ENCODE results near the gene ING1. TPM values are rescaled to one million over a fixed set of nuclear protein-coding genes. Genes with fewer than 3 reads are reported as not detected.

Gene ING1
- total RNA-seq, 1 experiment from 2014 or later = 17.9 TPM

DNA sequence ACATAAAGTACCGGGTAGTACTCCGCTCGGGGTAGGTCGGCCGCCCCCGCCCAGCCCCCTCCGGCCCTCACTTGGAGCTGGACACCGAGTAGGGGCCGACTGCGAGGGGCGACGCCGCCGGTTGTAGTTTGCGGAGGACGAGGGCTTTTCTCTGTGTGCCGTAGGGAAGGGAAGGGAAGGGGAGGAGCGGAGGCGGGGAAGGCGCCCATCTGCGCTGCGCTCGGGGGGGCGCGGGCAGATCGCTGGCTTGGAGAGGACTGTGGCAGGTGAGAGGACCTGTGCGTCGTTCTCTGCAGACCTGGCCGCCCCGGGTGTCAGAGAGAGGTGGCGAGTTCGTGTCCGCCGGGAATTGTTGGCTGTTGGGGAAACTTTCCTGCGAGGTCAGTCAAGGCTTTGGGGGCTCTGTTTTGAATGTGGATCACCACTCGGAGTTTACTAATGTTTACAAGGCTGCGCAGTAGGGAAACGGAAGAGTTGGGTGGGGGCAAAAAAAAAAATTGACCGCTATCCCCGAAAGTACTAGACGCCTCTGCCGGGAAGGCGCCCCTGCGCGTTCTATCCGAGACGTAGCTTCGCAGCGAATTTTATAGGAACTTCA lies 1.4 kb downstream of the ING1 start:
- 0 out of 2 replicates have a peak overlapping the region, but pooled peaks have one; percentile 7 for H3K27ac ChIP-seq (ENCODE audit: low read length)
- H3K4me1 ChIP-seq (ENCODE audit: insufficient read depth, low read length) = peaks cover 8% of the 10 kb centered on the region
- peak; percentile 1; the same call in 1 of the 2 replicates for ATAC-seq
- peaks cover 60% of the 10 kb centered on the region for H3K79me2 ChIP-seq (ENCODE audit: low read length)
- peak; percentile 37 for DNase-seq
- H3K27me3 ChIP-seq (ENCODE audit: low read length) = no peaks in the 10 kb centered on the region
- H3K9me3 ChIP-seq (ENCODE audit: low read length) = no peaks in the 10 kb centered on the region
- TF ChIP-seq EZH2 (IDR thresholded peaks at IDR 0.05; ENCODE audit: low read length, unreplicated experiment) = no peak
- ChIA-PET CTCF (interaction anchor here (0.6 to 0.7 kb wide), 2 partner anchors 31 to 124 kb away, joined by 3 to 5 read pairs; no protein-coding TSS in a partner anchor), POLR2A (ENCODE audit: unreplicated experiment) (interaction anchor here (0.5 to 0.6 kb wide), 4 partner anchors 9 to 468 kb away, joined by 4 to 14 read pairs (median 8); partner anchors contain the start of gene CARS2)
- H3K36me3 ChIP-seq (ENCODE audit: low read depth, low read length) = no peaks in the 10 kb centered on the region
- H3K9ac ChIP-seq (ENCODE audit: low read length) = peak overlapping the region; percentile 67
- TSS peak; percentile 63 for BruUV-seq (replicated peaks)
- no peaks in the 10 kb centered on the region for H3F3A ChIP-seq (ENCODE audit: low read length, unreplicated experiment)
- peak overlapping the region; percentile 84 for H3K4me2 ChIP-seq (ENCODE audit: low read length)
- H3K4me3 ChIP-seq (ENCODE audit: low read length) = peak overlapping the region; percentile 80
- H4K20me1 ChIP-seq (ENCODE audit: low read length) = peaks cover 18% of the 10 kb centered on the region; the same call in 1 of the 2 replicates
- intact Hi-C loops (cut with micrococcal nuclease) = loop anchor here (1.0 to 2.0 kb wide), 3 partner anchors 104 to 200 kb away; partner anchors contain the start of gene ANKRD10
- no peak overlapping the region for H2AFZ ChIP-seq (ENCODE audit: low read length)
- H3K9me2 ChIP-seq (replicated peaks; ENCODE audit: low read length) = no peaks in the 10 kb centered on the region

DNA sequence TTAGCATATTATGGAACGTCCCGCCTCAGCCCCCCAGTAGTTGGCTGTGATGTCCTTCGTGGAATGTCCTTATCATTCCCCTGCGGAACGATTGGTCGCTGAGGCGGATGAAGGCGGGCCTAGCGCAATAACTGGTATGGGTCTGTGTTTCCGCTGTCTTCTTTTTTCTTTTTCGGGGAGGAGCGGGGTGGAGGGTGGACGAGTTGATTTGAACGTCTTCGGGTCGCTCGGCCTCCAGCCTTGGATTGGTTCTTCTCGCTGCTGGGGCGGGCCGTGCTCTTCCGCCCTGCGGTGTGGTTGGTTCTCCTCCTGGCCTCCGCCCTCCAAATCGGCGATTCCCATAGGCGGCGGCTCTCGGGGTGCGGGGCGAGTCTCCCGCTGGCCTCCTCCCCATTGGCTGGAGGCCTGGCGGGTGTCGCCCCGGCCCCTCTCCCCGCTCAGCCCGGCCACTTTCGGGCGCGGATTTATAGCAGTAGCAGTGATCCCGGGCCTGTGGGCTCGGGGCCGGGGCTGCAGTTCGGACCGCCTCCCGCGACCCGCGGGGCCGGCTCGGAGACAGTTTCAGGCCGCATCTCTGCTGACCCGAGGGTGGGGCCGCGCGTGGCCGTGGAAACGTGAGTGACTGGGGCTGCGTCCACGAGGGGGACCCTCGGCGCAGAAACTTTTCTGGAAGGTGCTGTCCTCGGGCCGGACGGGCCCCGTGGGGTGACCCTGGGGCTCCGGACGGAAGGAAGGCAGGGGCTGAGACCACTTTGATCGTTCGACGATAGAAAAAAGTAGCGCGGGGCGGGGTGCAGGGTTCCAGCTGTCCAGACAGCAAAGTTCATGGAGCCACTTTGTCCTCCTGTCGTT lies 2.1 kb downstream of the ING1 start:
- CTCF ChIA-PET = interaction anchor here (0.6 to 0.7 kb wide), 3 partner anchors 30 to 260 kb away, joined by 3 to 5 read pairs (median 3); no protein-coding TSS in a partner anchor
- BruUV-seq (replicated peaks) = TSS peak; percentile 48

DNA sequence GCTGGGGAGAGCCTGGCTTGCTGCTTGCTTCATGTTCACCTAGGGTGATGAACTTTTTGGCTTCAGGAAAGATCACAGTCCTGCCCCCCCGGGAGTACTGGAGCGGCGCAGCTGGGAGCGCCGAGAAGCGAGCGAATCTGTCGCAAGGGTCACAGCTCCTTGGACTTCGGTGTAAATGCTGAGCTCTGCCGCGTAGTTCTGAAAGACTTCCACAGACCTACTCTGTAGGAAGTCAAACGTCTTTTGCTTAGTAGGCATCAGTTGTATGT lies 2.7 kb downstream of the ING1 start:
- Histone ChIP-seq H3K4me2 (ENCODE audit: low read length) (peak overlapping the region; percentile 96), H3K27me3 (ENCODE audit: low read length) (no peaks in the 10 kb centered on the region), H3K36me3 (ENCODE audit: low read depth, low read length) (peaks cover 4% of the 10 kb centered on the region; the same call in 1 of the 2 replicates), H3K9me2 (replicated peaks; ENCODE audit: low read length) (no peaks in the 10 kb centered on the region), H3K79me2 (ENCODE audit: low read length) (peaks cover 68% of the 10 kb centered on the region), H3F3A (ENCODE audit: low read length, unreplicated experiment) (no peaks in the 10 kb centered on the region), H2AFZ (ENCODE audit: low read length) (peak overlapping the region; percentile 81), H3K27ac (ENCODE audit: low read length) (peak overlapping the region; percentile 48), H3K9me3 (ENCODE audit: low read length) (no peaks in the 10 kb centered on the region), H3K4me1 (ENCODE audit: insufficient read depth, low read length) (peaks cover 8% of the 10 kb centered on the region), H3K9ac (ENCODE audit: low read length) (peak overlapping the region; percentile 93), H4K20me1 (ENCODE audit: low read length) (peaks cover 18% of the 10 kb centered on the region; the same call in 1 of the 2 replicates), H3K4me3 (ENCODE audit: low read length) (peak overlapping the region; percentile 99)
- intact Hi-C loops (cut with micrococcal nuclease) = no loop called here
- BruUV-seq (replicated peaks) = no TSS peak
- DNase-seq (peak; percentile 40), ATAC-seq (no peak)
- TF ChIP-seq EZH2phosphoT487 (IDR thresholded peaks at IDR 0.05; ENCODE audit: borderline replicate concordance, low read length) = no peak
- TF ChIP-seq, protein P1, sequence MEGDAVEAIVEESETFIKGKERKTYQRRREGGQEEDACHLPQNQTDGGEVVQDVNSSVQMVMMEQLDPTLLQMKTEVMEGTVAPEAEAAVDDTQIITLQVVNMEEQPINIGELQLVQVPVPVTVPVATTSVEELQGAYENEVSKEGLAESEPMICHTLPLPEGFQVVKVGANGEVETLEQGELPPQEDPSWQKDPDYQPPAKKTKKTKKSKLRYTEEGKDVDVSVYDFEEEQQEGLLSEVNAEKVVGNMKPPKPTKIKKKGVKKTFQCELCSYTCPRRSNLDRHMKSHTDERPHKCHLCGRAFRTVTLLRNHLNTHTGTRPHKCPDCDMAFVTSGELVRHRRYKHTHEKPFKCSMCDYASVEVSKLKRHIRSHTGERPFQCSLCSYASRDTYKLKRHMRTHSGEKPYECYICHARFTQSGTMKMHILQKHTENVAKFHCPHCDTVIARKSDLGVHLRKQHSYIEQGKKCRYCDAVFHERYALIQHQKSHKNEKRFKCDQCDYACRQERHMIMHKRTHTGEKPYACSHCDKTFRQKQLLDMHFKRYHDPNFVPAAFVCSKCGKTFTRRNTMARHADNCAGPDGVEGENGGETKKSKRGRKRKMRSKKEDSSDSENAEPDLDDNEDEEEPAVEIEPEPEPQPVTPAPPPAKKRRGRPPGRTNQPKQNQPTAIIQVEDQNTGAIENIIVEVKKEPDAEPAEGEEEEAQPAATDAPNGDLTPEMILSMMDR (conservative IDR thresholded peaks at IDR 0.05; ENCODE audit: low read depth, low read length) = no peak
- no peak for TF ChIP-seq EZH2 (IDR thresholded peaks at IDR 0.05; ENCODE audit: low read length, unreplicated experiment)
- CTCF ChIA-PET = interaction anchor here (0.7 kb wide), 1 partner anchor 261 kb away, joined by 3 read pairs; no protein-coding TSS in a partner anchor
- POLR2A ChIA-PET (ENCODE audit: unreplicated experiment) = no interaction called here

More for the DNA sequence above, 2.1 kb downstream of the ING1 start:
- TF ChIP-seq EZH2 (IDR thresholded peaks at IDR 0.05; ENCODE audit: low read length, unreplicated experiment) (no peak), EZH2phosphoT487 (IDR thresholded peaks at IDR 0.05; ENCODE audit: borderline replicate concordance, low read length) (no peak)
- TF ChIP-seq, protein P1 (conservative IDR thresholded peaks at IDR 0.05; ENCODE audit: low read depth, low read length) = peak; percentile 19; the same call in 1 of the 2 replicates
- Histone ChIP-seq H3K9me3 (ENCODE audit: low read length) (no peaks in the 10 kb centered on the region), H3K4me3 (ENCODE audit: low read length) (peak overlapping the region; percentile 99), H3K27ac (ENCODE audit: low read length) (peak overlapping the region; percentile 48), H4K20me1 (ENCODE audit: low read length) (peaks cover 18% of the 10 kb centered on the region; the same call in 1 of the 2 replicates), H3F3A (ENCODE audit: low read length, unreplicated experiment) (no peaks in the 10 kb centered on the region), H3K4me2 (ENCODE audit: low read length) (peak overlapping the region; percentile 96), H3K4me1 (ENCODE audit: insufficient read depth, low read length) (peaks cover 8% of the 10 kb centered on the region), H3K9ac (ENCODE audit: low read length) (peak overlapping the region; percentile 93), H2AFZ (ENCODE audit: low read length) (peak overlapping the region; percentile 81), H3K9me2 (replicated peaks; ENCODE audit: low read length) (no peaks in the 10 kb centered on the region), H3K36me3 (ENCODE audit: low read depth, low read length) (peaks cover 3% of the 10 kb centered on the region; the same call in 1 of the 2 replicates), H3K27me3 (ENCODE audit: low read length) (no peaks in the 10 kb centered on the region), H3K79me2 (ENCODE audit: low read length) (peaks cover 65% of the 10 kb centered on the region)
- DNase-seq (peak; percentile 96), ATAC-seq (peak; percentile 62)
- POLR2A ChIA-PET (ENCODE audit: unreplicated experiment) = interaction anchor here (0.5 to 0.6 kb wide), 3 partner anchors 10 to 468 kb away, joined by 7 to 14 read pairs (median 9); partner anchors contain the start of gene CARS2
- intact Hi-C loops (cut with micrococcal nuclease) = loop anchor here (1.0 to 2.0 kb wide), 3 partner anchors 104 to 199 kb away; partner anchors contain the start of gene ANKRD10
